GM23338 (cell line): Measurements from ENCODE around the gene MFAP5. TPM values are rescaled to one million over a fixed set of nuclear protein-coding genes. Genes with fewer than 3 reads are reported as not detected.

ENCODE experiments used
- CREB1 ChIP-seq: fragments of 250-450 bp; sonication (Bioruptor Pico); IDR thresholded peaks from 2 replicates; pipeline ENCODE4 v1.5.0; 2020; ENCODE audit warnings: low read depth, mild to moderate bottlenecking, moderate library complexity
- EZH2phosphoT487 ChIP-seq: fragments of 200-600 bp; sonication (generic); IDR thresholded peaks from one replicate; pipeline ENCODE4 v1.8.1; 2018; ENCODE audit warnings: antibody characterized with exemption; ENCODE audit not compliant: unreplicated experiment
- JUNB ChIP-seq: IDR thresholded peaks from one replicate; pipeline ENCODE4 v1.6.1; 2016; ENCODE audit warnings: antibody characterized with exemption; ENCODE audit not compliant: unreplicated experiment
- NANOG ChIP-seq: IDR thresholded peaks from 2 replicates; pipeline ENCODE4 v1.6.1; 2016; ENCODE audit warnings: antibody characterized with exemption, borderline replicate concordance
- ZNF331 ChIP-seq: fragments of 250-450 bp; sonication (Bioruptor Pico); IDR thresholded peaks from 2 replicates; pipeline ENCODE4 v1.5.0; 2020; ENCODE audit warnings: low read depth, mild to moderate bottlenecking, moderate library complexity
- polyA plus RNA-seq: library from polyadenylated mRNA; unstranded; fragments of >200 nt; fragmentation: Nextera tagmentation; extraction: Ambion mirVana; gene quantifications from 2 replicates; pipeline ENCODE4 v1.2.1, GENCODE V29; 2016
- small RNA-seq: library from RNA; depleted of rRNA; stranded (forward); fragments of <200 nt; gene quantifications from one replicate; pipeline ENCODE3, GENCODE V24; 2014; ENCODE audit warnings: low replicate concordance
- total RNA-seq: library from RNA; depleted of rRNA; stranded (reverse); fragments of >200 nt; shearing (Covaris generic); gene quantifications from 2 replicates; pipeline ENCODE4 v1.2.3, GENCODE V29; 2014; rRNA removed
- TF ChIP-seq, protein P1 (sequence below), 2 experiments: fragments of 200-600 bp in 1 of 2; sonication (generic) in 1 of 2; conservative IDR thresholded peaks; 2 replicates each; pipeline versions ENCODE4 v1.5.1 to v1.6.1; 2016 to 2017; ENCODE audit warnings: antibody characterized with exemption in 2 of 2, low read depth in 2 of 2, mild to moderate bottlenecking in 2 of 2, moderate library complexity in 1 of 2

The MFAP5 gene
- total and polyA plus RNA-seq, 2 experiments from 2014 or later, result 0.68 to 0.90 TPM

DNA sequence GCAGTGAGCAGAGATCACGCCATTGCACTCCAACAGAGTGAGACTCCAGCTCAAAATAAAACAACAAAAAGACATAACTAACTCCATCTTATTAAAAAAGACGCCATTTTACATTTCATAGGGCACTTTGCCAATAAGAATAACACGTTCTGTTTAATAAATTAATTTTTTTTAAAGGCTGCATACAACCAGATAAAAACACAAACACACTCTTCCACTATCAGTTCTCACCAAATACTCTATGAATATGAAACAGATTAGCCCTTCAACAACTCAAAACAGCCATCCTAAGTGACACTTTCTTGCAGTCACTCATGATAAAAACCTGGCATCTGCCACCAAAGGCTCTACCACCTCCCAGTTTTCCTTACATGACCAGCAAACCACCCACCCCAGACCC is 66.1 kb downstream of the MFAP5 start (continued):
- TF ChIP-seq CREB1 (CRISPR knock-in tag) (no peak), NANOG (no peak), EZH2phosphoT487 (no peak), ZNF331 (CRISPR knock-in tag) (no peak), JUNB (no peak)
- TF ChIP-seq, protein P1, sequence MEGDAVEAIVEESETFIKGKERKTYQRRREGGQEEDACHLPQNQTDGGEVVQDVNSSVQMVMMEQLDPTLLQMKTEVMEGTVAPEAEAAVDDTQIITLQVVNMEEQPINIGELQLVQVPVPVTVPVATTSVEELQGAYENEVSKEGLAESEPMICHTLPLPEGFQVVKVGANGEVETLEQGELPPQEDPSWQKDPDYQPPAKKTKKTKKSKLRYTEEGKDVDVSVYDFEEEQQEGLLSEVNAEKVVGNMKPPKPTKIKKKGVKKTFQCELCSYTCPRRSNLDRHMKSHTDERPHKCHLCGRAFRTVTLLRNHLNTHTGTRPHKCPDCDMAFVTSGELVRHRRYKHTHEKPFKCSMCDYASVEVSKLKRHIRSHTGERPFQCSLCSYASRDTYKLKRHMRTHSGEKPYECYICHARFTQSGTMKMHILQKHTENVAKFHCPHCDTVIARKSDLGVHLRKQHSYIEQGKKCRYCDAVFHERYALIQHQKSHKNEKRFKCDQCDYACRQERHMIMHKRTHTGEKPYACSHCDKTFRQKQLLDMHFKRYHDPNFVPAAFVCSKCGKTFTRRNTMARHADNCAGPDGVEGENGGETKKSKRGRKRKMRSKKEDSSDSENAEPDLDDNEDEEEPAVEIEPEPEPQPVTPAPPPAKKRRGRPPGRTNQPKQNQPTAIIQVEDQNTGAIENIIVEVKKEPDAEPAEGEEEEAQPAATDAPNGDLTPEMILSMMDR (conservative IDR thresholded peaks at IDR 0.05; ENCODE audit: low read depth in 2 of 2), result no peak

Small RNA genes lying within 50 kb of the gene (small RNA-seq; reads per million reads assigned to genes)
- gene RF00564, result not detected

Other genes starting within 250 kb of the MFAP5 start
- 0.19 TPM in 1 of 2 replicates, not detected in the other for gene CLEC6A, start 206.9 kb downstream of the MFAP5 start, total RNA-seq
- 0.21 TPM in 1 of 2 replicates, not detected in the other for gene CLEC6A, start 206.9 kb downstream of the MFAP5 start, polyA plus RNA-seq
- gene CLEC4D, start 149.3 kb downstream of the MFAP5 start, total RNA-seq, result 0.90 TPM in 1 of 2 replicates, not detected in the other
- 0.17 and 0.24 TPM in 2 replicates for gene CLEC4D, start 149.3 kb downstream of the MFAP5 start, polyA plus RNA-seq
- gene CLEC4E, start 121.9 kb downstream of the MFAP5 start, total RNA-seq, result not detected in 2 replicates
- not detected in 2 replicates for gene CLEC4E, start 121.9 kb downstream of the MFAP5 start, polyA plus RNA-seq
- gene AICDA, start 50.0 kb downstream of the MFAP5 start, total RNA-seq, result not detected in 2 replicates
- 0.31 TPM in 1 of 2 replicates, not detected in the other for gene AICDA, start 50.0 kb downstream of the MFAP5 start, polyA plus RNA-seq
- 94.8 and 104 TPM in 2 replicates for gene RIMKLB, start 35.2 kb upstream of the MFAP5 start, total RNA-seq
- 62.7 and 87.0 TPM in 2 replicates for gene RIMKLB, start 35.2 kb upstream of the MFAP5 start, polyA plus RNA-seq
- 6.0 and 7.5 TPM in 2 replicates for gene A2ML1, start 159.8 kb upstream of the MFAP5 start, total RNA-seq
- gene A2ML1, start 159.8 kb upstream of the MFAP5 start, polyA plus RNA-seq, result 3.8 and 4.2 TPM in 2 replicates